HG02840 (cell line): ENCODE measurements around the gene TOX3.

ENCODE experiments used
- ATAC-seq: cut with Tn5 transposase; IDR thresholded peaks from one replicate; pipeline ENCODE4 v1.9.1; 2021; ENCODE audit warnings: mild to moderate bottlenecking, moderate library complexity, moderate number of reproducible peaks; ENCODE audit not compliant: unreplicated experiment, low FRiP score

The TOX3 gene

GRCh38 chr16:52567193-52567592 is 20.2 kb upstream of the TOX3 start:
- ATAC-seq, result no peak

DNA sequence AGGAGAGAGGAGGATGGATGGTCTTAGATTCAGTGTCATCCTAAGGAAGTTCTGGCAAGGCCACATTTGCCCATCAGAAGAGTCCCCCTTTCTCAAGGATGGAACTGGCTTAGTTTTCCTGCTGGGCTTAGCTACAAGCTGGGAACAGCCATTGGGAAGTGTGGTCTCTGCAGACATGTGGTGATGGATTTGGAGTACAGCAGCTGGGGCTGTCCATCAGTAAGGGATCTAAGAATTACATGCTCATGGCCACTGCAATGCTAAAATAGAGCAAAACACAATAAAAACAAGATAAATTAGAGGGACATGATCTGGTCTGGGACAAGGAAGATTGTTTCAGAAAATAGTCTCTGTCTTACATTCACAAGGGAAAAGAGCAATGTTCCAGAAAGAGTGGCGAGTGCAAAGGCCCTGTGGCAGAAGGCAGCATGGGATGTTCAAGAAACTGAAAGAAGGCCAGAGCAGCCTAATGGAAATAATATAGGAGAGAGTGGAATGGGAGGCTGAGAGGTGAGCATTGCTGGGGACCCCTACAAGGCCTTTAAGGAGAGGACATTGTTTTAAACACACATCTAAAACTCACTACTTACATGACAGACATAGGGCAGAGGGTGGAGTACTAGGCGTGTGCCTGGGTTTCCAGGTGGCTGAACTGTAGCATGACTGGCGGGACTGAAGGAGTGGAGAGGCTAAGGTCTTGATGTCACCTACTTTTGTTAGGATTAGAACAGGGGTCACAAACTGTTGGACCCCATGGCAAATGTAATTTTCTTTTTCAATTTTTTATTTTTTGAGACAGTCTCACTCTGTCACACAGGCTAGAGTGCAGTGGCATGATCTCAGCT is 17.0 kb upstream of the TOX3 start:
- no peak for ATAC-seq

DNA sequence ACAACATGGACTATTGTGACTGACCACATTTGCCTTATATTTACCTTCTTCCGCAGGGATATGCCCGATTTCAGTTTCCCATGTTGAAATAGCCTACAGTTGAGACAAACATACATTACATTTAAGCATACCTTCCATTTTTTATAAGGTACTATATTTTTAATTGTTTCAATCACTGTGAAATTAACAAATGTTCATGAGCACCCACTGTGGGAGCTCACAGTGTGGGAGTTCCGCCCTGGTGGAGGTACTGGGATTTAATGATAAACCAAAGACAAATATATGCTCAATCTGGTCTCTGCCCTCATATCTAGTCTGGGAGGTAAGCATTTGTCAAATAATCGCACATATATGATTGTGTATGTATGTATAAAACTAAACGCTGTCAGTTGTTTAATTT is 15.8 kb upstream of the TOX3 start:
- no peak for ATAC-seq

DNA sequence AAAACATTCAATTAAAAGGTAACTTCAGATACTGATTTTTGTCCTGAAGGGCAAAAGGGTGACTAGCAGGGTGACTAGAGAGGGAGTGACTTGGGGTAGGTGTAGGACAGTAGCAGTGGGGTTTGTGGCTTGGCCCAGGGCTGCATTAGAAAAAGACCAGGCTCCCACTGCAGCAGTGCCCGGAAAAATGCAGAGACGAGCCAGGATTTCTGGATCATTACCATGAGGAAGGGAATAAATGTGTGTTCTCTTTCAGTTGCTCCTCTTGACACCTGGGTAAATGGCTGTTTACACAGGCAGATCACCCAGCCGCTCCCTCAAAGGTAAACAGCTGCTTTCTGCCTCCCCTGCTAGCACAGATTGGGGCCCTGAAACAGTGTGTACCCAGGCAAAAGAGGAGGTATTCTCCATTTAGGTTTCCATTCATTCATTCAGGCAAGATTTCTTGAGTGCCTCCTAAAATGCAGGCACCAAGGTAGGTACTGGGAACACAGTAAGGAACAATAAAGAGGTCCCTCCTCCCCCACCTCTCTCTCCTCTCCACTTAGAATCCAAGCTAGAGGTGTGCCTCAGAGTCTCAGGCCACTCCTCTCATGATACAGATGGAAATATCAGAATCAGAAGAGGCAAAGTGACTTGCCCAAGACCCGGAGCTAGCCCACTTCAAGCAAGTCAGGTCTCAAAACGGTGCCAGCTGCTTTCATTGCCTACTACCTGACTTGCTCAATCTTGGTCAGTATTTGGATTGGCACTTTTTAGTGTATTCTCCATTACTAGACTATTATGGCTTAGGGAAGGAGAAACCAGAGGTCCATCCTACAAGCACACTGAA is 15.2 kb upstream of the TOX3 start:
- no peak for ATAC-seq

- no peak for ATAC-seq
These were observed 11.5 kb upstream of the TOX3 start for GRCh38 chr16:52558448-52558847.

DNA sequence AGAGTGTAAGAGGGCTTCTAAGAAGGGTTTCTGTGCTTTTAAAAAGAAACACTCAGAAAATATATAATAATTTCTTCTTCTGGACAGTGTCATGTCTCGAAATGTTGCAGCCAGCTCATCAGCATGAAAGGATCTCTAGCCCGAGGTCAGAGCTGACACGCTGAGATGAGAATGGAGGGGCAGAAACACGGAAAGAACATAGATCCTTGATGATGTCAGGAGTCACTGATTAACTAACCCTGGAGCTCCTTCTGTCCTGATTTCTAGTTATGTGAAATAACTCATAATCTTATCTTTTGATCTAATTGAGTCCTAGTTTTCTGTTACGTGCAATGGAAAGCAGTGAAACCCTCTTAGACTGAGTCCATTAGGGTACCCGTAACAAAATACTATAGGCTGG is 10.3 kb upstream of the TOX3 start:
- no peak for ATAC-seq

GRCh38 chr16:52556083-52556482 is 9.1 kb upstream of the TOX3 start:
- ATAC-seq, result no peak

- no peak for ATAC-seq
These were observed 8.6 kb upstream of the TOX3 start for GRCh38 chr16:52555572-52555971.

DNA sequence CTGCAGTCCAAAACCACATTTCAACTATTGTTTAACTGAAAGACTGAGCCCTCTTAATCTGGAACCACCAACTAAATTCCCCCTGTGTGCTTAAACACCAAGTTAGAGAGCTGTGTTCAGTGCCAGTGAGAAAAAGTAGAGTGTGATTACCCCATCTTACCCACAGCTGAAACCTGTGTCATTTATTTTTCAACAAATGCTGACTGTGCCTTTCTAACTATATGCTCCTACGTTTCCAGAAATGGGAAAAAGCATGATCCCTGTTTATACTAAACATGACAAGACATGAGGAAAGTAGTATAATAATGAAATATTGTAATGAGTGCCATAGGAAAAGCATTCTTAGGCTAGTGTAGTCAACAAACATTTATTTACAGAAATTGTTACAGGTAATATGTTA is 7.4 kb upstream of the TOX3 start:
- no peak for ATAC-seq

DNA sequence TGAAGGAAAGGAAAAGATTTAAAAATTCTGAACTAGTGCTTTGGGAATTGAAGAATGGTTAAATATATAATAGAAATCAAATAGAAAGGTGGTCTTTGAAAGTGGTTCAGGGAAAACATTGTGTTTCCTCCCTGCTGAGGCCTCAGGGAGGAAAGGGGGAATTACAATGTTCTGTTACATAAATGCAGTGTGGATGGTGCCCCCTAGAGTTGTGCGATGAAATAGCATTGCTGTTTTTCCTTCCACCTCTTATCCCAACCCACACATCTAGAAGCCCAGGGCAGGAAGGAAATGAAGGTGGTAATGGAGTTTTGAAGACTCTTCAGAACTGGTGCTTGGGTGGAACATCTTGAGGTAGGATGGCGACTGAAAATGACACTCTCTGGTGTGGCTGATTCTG is 6.4 kb upstream of the TOX3 start:
- no peak for ATAC-seq

GRCh38 chr16:52552643-52553042 is 5.7 kb upstream of the TOX3 start:
- no peak for ATAC-seq

DNA sequence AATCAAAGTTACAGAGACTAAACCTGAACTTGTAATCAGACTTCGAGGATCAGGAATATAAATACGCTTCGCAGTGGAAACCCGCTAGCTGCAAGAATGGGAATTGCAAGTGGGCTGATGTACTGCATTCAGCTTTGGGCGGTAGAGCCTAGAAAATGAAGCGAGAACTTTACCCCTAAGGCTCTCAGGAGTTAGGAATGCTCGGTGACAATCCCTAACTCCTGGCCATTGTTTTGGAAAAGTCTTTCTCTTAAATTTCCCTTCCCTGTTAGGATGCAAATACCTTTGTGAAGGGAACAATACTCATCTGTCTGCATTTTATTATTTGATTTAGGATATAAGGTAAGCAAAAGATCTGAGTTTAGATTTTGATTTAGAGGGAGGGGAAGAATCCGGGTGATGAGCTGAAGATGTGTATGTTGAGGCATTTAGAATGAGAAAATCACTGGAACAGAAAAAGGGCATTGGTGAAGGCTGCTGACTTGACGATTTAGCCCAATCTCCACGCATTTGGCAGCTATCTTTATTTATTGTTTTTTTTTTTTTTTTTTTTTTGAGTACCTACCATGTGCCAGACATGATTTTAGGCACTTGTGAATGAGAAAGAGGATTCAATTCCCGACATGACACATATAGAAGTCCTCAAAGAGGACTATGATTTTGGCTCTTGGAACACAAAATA is 2.2 kb upstream of the TOX3 start:
- ATAC-seq, result no peak

DNA sequence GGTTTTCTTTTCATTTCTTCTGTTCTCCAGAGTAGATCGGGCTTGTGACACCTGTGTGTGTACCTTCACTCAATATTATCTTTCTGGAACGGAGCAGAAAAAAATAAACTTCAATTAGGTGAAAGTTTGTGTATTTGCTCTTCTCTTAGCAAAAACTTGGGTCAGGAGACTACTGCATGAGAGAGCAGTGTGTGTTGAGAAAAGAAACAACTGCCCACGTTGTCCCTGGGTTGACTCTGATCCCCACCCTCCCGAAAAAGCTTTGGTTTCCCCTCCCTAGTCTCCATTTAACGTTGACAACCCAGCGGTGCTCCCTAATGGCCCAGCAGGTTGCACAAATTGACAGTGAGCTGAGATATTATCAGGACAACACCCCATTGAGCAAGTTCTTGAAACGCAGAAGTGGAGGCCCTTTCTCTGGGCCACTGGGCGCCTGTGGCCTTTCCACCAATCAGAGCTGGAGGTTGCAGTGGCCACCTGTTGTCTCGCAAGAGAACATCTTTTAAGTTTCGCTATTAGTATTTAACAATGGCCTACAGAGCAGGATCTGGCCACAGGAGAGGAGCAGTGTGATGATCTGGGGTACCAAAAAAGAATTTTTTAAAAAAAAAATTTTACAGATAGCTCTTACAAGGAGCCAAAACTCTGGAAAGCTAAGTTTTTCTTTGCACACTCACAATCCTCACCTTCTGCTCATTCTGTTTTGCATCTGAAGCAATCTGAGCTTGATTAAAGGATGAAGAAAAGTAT is 1.5 kb upstream of the TOX3 start:
- ATAC-seq, result no peak

DNA sequence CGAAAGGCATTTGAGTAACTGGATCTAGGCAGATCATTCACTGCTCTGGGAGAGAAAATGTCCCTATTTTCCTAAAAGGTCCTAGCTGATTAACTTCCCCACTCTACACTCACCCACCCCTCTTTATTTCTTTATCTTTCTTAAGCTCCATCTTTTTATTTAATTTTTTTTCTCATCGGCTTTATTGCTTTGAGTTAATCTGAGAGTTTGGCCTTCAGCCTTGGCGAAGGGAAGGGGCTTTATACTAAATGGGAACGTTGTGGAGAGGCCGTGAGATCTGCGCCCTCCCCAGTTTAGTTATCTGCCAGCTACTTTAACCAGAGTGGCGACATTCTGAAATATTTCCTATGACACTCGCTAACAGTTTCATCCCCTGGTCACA is 882 bp upstream of the TOX3 start:
- ATAC-seq, result no peak

- no peak for ATAC-seq
These were observed 496 bp downstream of the TOX3 start for GRCh38 chr16:52546291-52547003.

DNA sequence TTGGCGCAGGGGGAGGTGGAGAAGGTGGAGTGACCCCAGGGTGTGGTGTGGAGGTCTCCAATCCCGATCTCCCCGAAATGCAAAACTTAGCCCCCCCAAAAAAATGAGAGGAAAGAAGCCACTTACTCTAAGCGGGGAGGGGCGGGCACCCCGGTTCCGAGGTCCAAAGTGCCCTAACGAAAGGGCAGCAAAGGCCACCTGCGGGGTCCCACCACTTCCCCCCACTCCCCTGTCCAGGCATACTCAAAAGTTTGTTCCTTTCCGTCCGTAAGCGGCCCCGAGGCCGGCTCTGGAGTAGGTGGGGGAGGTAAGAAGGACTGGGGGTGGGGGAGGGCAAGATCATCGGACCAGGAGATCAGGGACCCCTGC is 1.1 kb downstream of the TOX3 start:
- no peak for ATAC-seq

DNA sequence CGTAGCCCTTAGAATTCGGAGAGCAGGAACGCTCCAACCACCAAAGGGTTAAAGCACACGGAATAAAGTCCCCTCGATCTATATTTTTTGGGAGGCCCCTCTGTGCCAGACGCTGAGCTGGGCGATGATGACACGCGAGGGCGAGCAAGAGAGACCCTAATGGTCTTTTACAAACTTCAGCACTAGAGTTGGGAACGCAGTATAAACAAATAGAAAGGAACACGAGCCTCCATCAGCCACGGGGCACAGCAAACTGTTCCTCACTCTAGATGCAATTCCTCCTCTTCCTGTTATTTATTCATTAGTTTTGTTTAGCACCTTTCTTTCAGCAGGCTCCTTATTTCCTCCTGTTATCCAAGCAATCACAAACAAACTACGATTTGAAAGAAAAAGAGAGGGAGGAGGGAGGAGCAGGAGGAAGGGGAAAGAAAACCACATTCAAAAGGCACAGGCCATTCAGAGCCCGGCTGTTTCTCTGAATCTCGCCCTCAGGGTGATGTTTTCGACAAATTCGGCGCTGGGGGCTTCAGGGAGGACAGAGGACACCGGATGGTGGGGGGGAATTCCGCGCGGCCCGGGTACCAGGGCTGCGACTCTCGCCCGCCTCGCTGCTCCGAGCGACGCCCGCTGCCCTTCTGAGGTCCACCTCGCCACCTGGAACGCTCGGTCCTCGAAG is 1.6 kb downstream of the TOX3 start:
- no peak for ATAC-seq

GRCh38 chr16:52544703-52545102 is 2.2 kb downstream of the TOX3 start:
- ATAC-seq, result no peak

DNA sequence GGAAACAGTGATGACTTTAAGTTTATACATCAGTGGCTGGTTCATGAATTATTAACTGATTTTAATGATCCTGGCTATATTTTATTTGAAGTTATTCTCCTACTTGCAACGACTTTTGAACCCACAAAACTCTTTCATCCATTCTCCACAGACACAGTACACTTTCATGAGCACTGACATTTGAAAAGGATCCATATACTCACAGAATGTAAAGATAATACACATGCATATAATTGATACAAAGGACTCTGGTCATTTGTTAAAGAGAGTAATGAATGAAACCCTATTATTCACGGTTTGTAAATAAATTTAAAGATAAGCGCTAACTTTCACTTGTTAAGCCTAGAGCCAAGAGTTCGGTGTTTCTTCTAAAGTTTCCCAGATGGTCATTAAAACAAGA is 3.3 kb downstream of the TOX3 start:
- ATAC-seq, result no peak
